Hippocampal formation (tissue), 2 donors: Measurements from ENCODE around the gene GASK1A.
"Not testable (repeated sequence)": the region's sequence is repeated elsewhere in the genome, so short reads cannot be mapped to it uniquely, and the experiment has no call there.

Experiments used
- DNase-seq, 2 donors: peaks; one replicate each; lab custom pipeline; 2025; lab: John Stamatoyannopoulos, UW

Gene GASK1A

GRCh38 chr3:43062040-43062563 lies 83.0 kb downstream of the GASK1A start:
- DNase-seq, result no peak

- DNase-seq, result no peak
These were observed 83.5 kb downstream of the GASK1A start for GRCh38 chr3:43062564-43063040.

- DNase-seq, result no peak
These were observed 84.0 kb downstream of the GASK1A start for GRCh38 chr3:43063114-43063513.

- DNase-seq, result not testable (repeated sequence)
These were observed 91.6 kb downstream of the GASK1A start for GRCh38 chr3:43070670-43071069.

GRCh38 chr3:43071313-43071893 lies 92.3 kb downstream of the GASK1A start:
- DNase-seq, result no peak

GRCh38 chr3:43072361-43072760 lies 93.2 kb downstream of the GASK1A start:
- no peak for DNase-seq

GRCh38 chr3:43073116-43073835 lies 94.2 kb downstream of the GASK1A start:
- DNase-seq, result no peak

- no peak for DNase-seq
These were observed 94.7 kb downstream of the GASK1A start for GRCh38 chr3:43073836-43074220.

GRCh38 chr3:43074482-43074881 lies 95.4 kb downstream of the GASK1A start:
- no peak for DNase-seq

GRCh38 chr3:43074901-43075689 lies 96.0 kb downstream of the GASK1A start:
- DNase-seq, result no peak

- DNase-seq, result no peak
These were observed 97.0 kb downstream of the GASK1A start for GRCh38 chr3:43075904-43076661.

GRCh38 chr3:43076857-43077256 lies 97.7 kb downstream of the GASK1A start:
- DNase-seq, result no peak

GRCh38 chr3:43077261-43077660 lies 98.2 kb downstream of the GASK1A start:
- DNase-seq, result no peak

- no peak for DNase-seq
These were observed 98.6 kb downstream of the GASK1A start for GRCh38 chr3:43077707-43078106.

- DNase-seq, result no peak
These were observed 100.6 kb downstream of the GASK1A start for GRCh38 chr3:43079536-43080332.

- no peak for DNase-seq
These were observed 101.8 kb downstream of the GASK1A start for GRCh38 chr3:43080726-43081568.

- DNase-seq, result no peak
These were observed 102.7 kb downstream of the GASK1A start for GRCh38 chr3:43081796-43082195.

GRCh38 chr3:43082457-43082856 lies 103.3 kb downstream of the GASK1A start:
- no peak for DNase-seq

GRCh38 chr3:43086460-43087165 lies 107.5 kb downstream of the GASK1A start:
- DNase-seq, result no peak
